Sigmoid colon (tissue), 7 donors: Measurements from ENCODE around the gene KIFC1. TPM values are rescaled to one million over a fixed set of nuclear protein-coding genes. Genes with fewer than 3 reads are reported as not detected.
"Not testable (repeated sequence)": the region's sequence is repeated elsewhere in the genome, so short reads cannot be mapped to it uniquely, and the experiment has no call there.

ENCODE experiments used
- DNase-seq: peaks from one replicate; pipeline ENCODE4 v3.0.0-alpha.2; 2019
- H3K27ac ChIP-seq, 4 donors: fragments of 200-600 bp; sonication (generic); one replicate each; pipeline ENCODE4 v1.5.1; 2016 to 2019; ENCODE audit warnings: mild to moderate bottlenecking in 1 of 4
- H3K27me3 ChIP-seq, 3 donors: fragments of 200-600 bp; sonication (generic); one replicate each; pipeline ENCODE4 v1.5.1; 2019; ENCODE audit warnings: mild to moderate bottlenecking in 1 of 3
- H3K36me3 ChIP-seq, 4 donors: fragments of 200-600 bp; sonication (generic); one replicate each; pipeline ENCODE4 v1.5.1; 2016 to 2019
- H3K4me1 ChIP-seq, 4 donors: fragments of 200-600 bp; sonication (generic); one replicate each; pipeline ENCODE4 v1.5.1; 2017 to 2019
- H3K4me3 ChIP-seq, 4 donors: fragments of 200-600 bp; sonication (generic); one replicate each; pipeline ENCODE4 v1.5.1; 2017 to 2019; ENCODE audit warnings: mild to moderate bottlenecking in 2 of 4, moderate library complexity in 1 of 4
- H3K9me3 ChIP-seq, 4 donors: fragments of 200-600 bp in 3 of 4; sonication (generic) in 3 of 4; one replicate each; pipeline versions ENCODE4 v1.5.1 to v1.6.1; 2013 to 2019
- CTCF ChIP-seq, 4 experiments: fragments of 450-650 bp in 3 of 4; fragments of 200-600 bp in 1 of 4; IDR thresholded peaks; one replicate each; pipeline ENCODE4 v1.5.1; 2016 to 2019; ENCODE audit warnings: antibody characterized with exemption in 4 of 4, mild to moderate bottlenecking in 3 of 4, moderate library complexity in 2 of 4
- EP300 ChIP-seq, 4 donors: sonication (generic); formaldehyde crosslinking; IDR thresholded peaks; one replicate each; pipeline ENCODE4 v1.6.1; 2017; ENCODE audit warnings: antibody characterized with exemption in 4 of 4
- POLR2A ChIP-seq, 2 donors: fragments of 450-650 bp; IDR thresholded peaks; one replicate each; pipeline ENCODE4 v1.6.1; 2016; ENCODE audit warnings: antibody characterized with exemption in 2 of 2, mild to moderate bottlenecking in 2 of 2, moderate library complexity in 2 of 2
- POLR2AphosphoS5 ChIP-seq, 4 donors: sonication (generic); formaldehyde crosslinking; IDR thresholded peaks; one replicate each; pipeline ENCODE4 v1.6.1; 2017; ENCODE audit warnings: antibody characterized with exemption in 4 of 4
- WGBS, 2 donors: extraction: QIAGEN DNeasy Blood & Tissue Kit; methylation state at CpG; one replicate each; pipeline ENCODE4 v1.1.7; 2013; 5-methylcytosine and 5-hydroxymethylcytosine counted together
- intact Hi-C: fragments of 100-400 bp; cut with DNase I; formaldehyde crosslinking; loops from one replicate; pipeline ENCODE4 v1.15.1; 2023
- polyA plus RNA-seq, 3 donors: library from polyadenylated mRNA; stranded (reverse); fragments of 200-250 nt; gene quantifications; one replicate each; pipeline ENCODE4 v1.2.3, GENCODE V29; 2013
- total RNA-seq, 4 donors: library from RNA; depleted of rRNA; stranded (reverse); fragments of >200 nt; gene quantifications; one replicate each; pipeline ENCODE4 v1.1.0, GENCODE V29; 2016
- donor health status: healthy with polysubstance abuse.
- donor health status: Bipolar disorder and iron deficiency.
- donor health status: healthy.

KIFC1 gene
- total and polyA plus RNA-seq, 7 donors: 0.49 to 23.0 (median 1.8) TPM

- H3K36me3 ChIP-seq: no peaks in the 10 kb centered on the region
- intact Hi-C loops: loop anchor here (2.0 to 10.0 kb wide), 3 partner anchors 16 to 182 kb away; partner anchors contain the start of genes RPS18 and VPS52
- no peaks in the 10 kb centered on the region for H3K27me3 ChIP-seq
- DNase-seq: no peak
- H3K27ac ChIP-seq: peak overlapping the region in 1 of 4 donors; percentile 95
- no peaks in the 10 kb centered on the region for H3K9me3 ChIP-seq
- H3K4me1 ChIP-seq: peaks cover 0 to 14% (median 12%) of the 10 kb centered on the region in 4 donors
- TF ChIP-seq POLR2AphosphoS5 (IDR thresholded peaks at IDR 0.05) (no peak), EP300 (IDR thresholded peaks at IDR 0.05) (no peak)
- H3K4me3 ChIP-seq: peak overlapping the region in 1 of 4 donors; percentile 54
- WGBS, 2 donors: 17 to 40% methylated on average over 5 of the region's 5 CpGs
These were observed 949 bp downstream of the KIFC1 start for GRCh38 chr6:33392595-33392948.

GRCh38 chr6:33392979-33393378 lies 1.4 kb downstream of the KIFC1 start:
- WGBS, 2 donors: 41 to 70% methylated on average over 3 of the region's 3 CpGs
- peaks cover 0 to 14% (median 12%) of the 10 kb centered on the region in 4 donors for H3K4me1 ChIP-seq
- H3K27me3 ChIP-seq: no peaks in the 10 kb centered on the region
- intact Hi-C loops: loop anchor here (2.0 to 10.0 kb wide), 3 partner anchors 16 to 182 kb away; partner anchors contain the start of genes RPS18 and VPS52
- no peak overlapping the region for H3K27ac ChIP-seq
- H3K9me3 ChIP-seq: no peaks in the 10 kb centered on the region
- no peak for DNase-seq
- no peak overlapping the region for H3K4me3 ChIP-seq
- TF ChIP-seq EP300 (IDR thresholded peaks at IDR 0.05) (no peak), CTCF (IDR thresholded peaks at IDR 0.05) (no peak), POLR2A (IDR thresholded peaks at IDR 0.05) (no peak), POLR2AphosphoS5 (IDR thresholded peaks at IDR 0.05) (no peak)
- no peaks in the 10 kb centered on the region for H3K36me3 ChIP-seq

- Histone ChIP-seq H3K4me3 (no peak overlapping the region), H3K27ac (no peak overlapping the region), H3K4me1 (no peaks in the 10 kb centered on the region), H3K9me3 (no peaks in the 10 kb centered on the region), H3K36me3 (no peaks in the 10 kb centered on the region), H3K27me3 (no peaks in the 10 kb centered on the region)
- DNase-seq: no peak
- WGBS, 2 donors: 85 to 90% methylated on average over 1 of the region's 1 CpG
- TF ChIP-seq EP300 (IDR thresholded peaks at IDR 0.05): no peak
- no peak for TF ChIP-seq CTCF (IDR thresholded peaks at IDR 0.05)
- TF ChIP-seq POLR2A (IDR thresholded peaks at IDR 0.05): no peak
- TF ChIP-seq POLR2AphosphoS5 (IDR thresholded peaks at IDR 0.05): no peak
- intact Hi-C loops: loop anchor here (10.0 kb wide), 1 partner anchor 177 kb away; no protein-coding TSS in a partner anchor
These were observed 5.9 kb downstream of the KIFC1 start for GRCh38 chr6:33397541-33397940.

DNA sequence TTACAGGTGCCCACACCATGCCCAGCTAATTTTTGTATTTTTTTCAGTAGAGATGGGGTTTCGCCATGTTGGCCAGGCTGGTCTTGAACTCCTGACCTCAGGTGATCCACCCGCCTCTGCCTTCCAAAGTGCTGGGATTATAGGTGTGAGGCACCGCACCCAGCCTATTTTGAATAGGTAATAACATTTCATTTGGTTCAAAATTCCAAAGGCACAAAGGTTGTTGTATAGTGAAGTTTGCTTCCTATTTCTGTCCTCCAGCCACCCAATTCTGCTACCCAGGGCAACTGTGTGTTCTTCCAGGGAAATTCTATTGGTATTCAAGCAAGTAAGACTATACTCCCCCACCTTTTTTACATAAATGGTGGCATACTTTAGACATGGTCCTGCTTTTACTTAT lies 7.0 kb downstream of the KIFC1 start:
- H3K27me3 ChIP-seq, DNase-seq: not testable (repeated sequence)
- WGBS, 2 donors: 79 to 95% methylated on average over 3 of the region's 3 CpGs

DNA sequence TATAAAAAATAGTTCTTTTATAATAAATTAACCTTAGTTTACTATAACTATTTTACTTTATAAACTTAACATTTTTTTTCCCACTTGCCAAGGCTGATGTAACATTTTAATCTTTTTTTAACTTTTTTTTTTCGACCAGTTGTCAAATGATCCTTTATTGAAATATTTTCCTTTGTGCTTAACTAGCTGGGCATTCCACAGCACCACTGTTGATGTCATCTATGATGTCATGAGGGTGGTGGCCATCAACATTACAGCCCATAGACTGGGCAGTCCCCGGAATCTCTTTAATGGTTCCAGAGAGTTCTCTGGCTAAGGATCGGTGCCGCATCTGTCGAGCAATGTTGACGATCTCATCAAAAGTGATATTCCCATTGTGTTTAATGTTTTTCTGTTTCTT lies 8.3 kb downstream of the KIFC1 start:
- intact Hi-C loops: loop anchor here (10.0 kb wide), 1 partner anchor 175 kb away; no protein-coding TSS in a partner anchor
- H3K27me3 ChIP-seq, H3K36me3 ChIP-seq, H3K4me1 ChIP-seq, H3K4me3 ChIP-seq, H3K9me3 ChIP-seq, DNase-seq, H3K27ac ChIP-seq: not testable (repeated sequence)
- 97 to 98% methylated on average over 6 of the region's 6 CpGs for WGBS, 2 donors

More for the DNA sequence above, 7.0 kb downstream of the KIFC1 start:
- intact Hi-C loops: loop anchor here (10.0 kb wide), 1 partner anchor 176 kb away; no protein-coding TSS in a partner anchor
- not testable (repeated sequence) for H3K36me3 ChIP-seq, H3K4me1 ChIP-seq, H3K27ac ChIP-seq, H3K9me3 ChIP-seq, H3K4me3 ChIP-seq

DNA sequence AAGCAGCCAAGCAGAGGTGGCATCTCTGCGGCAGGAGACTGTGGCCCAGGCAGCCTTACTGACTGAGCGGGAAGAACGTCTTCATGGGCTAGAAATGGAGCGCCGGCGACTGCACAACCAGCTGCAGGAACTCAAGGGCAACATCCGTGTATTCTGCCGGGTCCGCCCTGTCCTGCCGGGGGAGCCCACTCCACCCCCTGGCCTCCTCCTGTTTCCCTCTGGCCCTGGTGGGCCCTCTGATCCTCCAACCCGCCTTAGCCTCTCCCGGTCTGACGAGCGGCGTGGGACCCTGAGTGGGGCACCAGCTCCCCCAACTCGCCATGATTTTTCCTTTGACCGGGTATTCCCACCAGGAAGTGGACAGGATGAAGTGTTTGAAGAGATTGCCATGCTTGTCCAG lies 13.3 kb downstream of the KIFC1 start:
- Histone ChIP-seq H3K4me3 (no peak overlapping the region), H3K36me3 (no peaks in the 10 kb centered on the region), H3K9me3 (no peaks in the 10 kb centered on the region), H3K4me1 (peaks cover 0 to 6% (median 4%) of the 10 kb centered on the region in 4 donors), H3K27me3 (no peaks in the 10 kb centered on the region), H3K27ac (no peak overlapping the region)
- intact Hi-C loops: no loop called here
- 94 to 96% methylated on average over 17 of the region's 17 CpGs for WGBS, 2 donors
- no peak for TF ChIP-seq POLR2AphosphoS5 (IDR thresholded peaks at IDR 0.05)
- DNase-seq: no peak

DNA sequence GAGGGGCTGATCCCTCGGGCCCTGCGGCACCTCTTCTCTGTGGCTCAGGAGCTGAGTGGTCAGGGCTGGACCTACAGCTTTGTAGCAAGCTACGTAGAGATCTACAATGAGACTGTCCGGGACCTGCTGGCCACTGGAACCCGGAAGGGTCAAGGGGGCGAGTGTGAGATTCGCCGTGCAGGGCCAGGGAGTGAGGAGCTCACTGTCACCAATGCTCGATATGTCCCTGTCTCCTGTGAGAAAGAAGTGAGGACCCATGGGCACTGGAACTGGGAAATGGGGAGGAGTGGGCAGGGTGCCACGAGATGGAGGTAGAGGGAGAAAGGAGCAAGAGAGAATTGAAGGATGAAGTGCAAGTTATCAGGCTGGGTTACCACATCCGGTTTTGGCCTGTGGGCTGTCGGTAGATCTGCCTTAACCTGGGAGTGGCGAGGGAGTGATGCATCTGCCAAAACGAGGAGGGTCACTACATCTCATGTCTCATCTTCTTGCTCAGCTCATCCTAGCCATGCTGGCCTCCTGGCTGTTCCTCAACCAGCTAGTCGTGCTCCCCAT lies 13.8 kb downstream of the KIFC1 start:
- DNase-seq: no peak
- H3K27me3 ChIP-seq: no peaks in the 10 kb centered on the region
- no peak for TF ChIP-seq CTCF (IDR thresholded peaks at IDR 0.05)
- no peak overlapping the region for H3K4me3 ChIP-seq
- 96% methylated on average over 15 of the region's 15 CpGs for WGBS, 2 donors
- intact Hi-C loops: no loop called here
- H3K4me1 ChIP-seq: peaks cover 0 to 6% (median 4%) of the 10 kb centered on the region in 4 donors
- H3K9me3 ChIP-seq: no peaks in the 10 kb centered on the region
- H3K27ac ChIP-seq: no peak overlapping the region
- no peaks in the 10 kb centered on the region for H3K36me3 ChIP-seq
